ENCODE measurements around the gene TLR4.

DNA sequence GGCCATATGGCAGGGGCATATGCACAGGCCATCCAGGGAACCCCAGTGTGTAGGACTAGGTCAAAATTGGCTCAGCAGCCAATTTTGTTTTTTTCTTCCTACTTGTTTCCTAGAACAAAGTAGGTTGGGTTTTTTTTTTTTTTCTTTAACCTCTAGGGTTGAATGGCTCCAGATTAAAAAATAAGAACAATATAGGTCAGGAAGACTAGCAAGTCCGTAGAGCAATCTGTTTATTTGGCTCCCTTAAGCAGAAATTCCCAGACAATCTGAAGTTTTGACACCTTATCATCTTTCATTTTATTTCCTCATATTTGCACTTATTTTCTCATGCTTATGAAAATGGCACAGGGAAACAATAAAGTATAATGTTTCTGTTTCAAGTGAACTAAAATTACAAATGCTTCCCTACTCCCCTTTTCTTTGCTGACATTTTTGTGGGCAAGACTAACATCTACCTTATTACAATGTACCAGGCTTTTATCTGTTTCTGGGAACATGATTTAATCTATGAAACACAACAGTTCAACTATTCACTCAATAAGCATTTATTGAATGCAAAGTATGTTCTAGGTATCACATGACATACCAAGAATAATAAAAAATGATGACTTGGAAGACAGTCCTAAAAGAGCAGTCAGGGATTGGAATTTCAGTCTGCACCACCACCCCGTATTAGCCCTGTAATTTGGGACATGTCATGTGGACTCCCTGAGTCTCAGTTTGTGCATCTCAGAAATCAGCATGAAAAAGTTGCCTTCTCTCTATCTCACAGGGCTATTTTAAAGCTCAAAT is 30.5 kb downstream of the TLR4 start:
- TF ChIP-seq POLR2A (IDR thresholded peaks at IDR 0.05), result no peak
- TF ChIP-seq, protein P1, sequence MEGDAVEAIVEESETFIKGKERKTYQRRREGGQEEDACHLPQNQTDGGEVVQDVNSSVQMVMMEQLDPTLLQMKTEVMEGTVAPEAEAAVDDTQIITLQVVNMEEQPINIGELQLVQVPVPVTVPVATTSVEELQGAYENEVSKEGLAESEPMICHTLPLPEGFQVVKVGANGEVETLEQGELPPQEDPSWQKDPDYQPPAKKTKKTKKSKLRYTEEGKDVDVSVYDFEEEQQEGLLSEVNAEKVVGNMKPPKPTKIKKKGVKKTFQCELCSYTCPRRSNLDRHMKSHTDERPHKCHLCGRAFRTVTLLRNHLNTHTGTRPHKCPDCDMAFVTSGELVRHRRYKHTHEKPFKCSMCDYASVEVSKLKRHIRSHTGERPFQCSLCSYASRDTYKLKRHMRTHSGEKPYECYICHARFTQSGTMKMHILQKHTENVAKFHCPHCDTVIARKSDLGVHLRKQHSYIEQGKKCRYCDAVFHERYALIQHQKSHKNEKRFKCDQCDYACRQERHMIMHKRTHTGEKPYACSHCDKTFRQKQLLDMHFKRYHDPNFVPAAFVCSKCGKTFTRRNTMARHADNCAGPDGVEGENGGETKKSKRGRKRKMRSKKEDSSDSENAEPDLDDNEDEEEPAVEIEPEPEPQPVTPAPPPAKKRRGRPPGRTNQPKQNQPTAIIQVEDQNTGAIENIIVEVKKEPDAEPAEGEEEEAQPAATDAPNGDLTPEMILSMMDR (IDR thresholded peaks at IDR 0.05), result no peak

Data from uterus (tissue), 2 donors.